Non-pigmented ciliary epithelial cell (primary cell): ENCODE data around the gene GTF2I.
"Not testable (repeated sequence)": the region's sequence is repeated elsewhere in the genome, so short reads cannot be mapped to it uniquely, and the experiment has no call there.

Experiments
- DNase-seq: peaks from one replicate; pipeline ENCODE4 v3.0.0-alpha.2; 2010; ENCODE audit warnings: low read depth

The GTF2I gene

DNA sequence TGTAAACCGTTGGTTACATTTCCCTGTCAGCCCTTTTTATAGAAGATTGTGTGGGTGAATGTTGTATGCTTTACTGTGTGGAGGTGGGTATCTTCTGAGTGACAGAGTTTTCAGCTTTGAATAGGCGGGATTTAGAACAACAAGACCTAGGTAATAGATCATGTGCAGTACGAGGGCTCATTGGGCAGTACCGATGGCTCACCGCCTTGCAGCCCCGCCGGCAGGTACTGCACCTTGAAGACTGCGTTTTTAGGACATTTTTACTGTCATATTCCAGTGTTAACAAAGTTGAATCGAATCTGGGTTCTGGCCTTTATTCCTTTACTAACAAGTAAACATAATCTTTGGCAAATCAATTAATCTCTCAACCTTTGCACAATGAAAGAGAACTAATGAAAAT, 60.4 kb downstream of the GTF2I start:
- no peak for DNase-seq

- DNase-seq, result no peak
These were observed 60.8 kb downstream of the GTF2I start for GRCh38 chr7:74718336-74718735.

DNA sequence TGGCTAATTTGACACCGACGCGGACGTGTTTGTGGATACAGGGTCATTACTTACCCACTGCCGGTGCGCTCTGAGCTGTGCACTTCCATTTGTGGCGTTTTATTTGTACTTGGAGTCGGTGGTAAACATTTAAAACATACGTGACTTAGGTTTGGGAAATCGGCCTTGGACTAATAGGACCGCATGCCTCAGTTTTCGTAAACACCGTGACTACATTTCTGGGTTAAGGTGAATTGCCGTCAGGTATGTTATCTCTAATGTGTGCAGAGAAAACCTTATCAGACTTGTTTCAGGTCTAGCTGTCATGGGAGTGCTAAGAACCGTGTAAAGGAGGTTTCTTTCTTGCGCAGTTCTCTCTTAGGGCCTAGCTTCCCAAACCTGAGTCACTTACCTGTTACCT, 64.6 kb downstream of the GTF2I start:
- DNase-seq, result no peak

DNA sequence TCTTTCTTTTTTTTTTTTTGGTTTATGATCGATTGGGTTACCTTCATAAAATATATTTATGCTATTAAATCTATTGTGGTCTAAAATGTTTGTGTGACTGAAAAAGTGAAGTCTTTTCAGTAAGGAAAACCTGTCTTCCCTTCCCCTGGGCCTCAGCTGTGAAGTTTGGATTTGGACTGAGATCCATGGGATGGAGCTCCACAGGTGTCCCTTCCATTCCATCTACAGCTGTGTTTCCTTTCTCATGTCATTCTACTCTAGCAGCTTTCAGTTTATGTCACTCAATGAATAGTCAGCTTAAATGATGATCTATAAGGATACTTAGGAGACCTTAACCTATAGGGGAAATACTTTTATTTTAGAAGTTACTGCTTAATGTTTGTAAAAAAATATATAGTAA, 68.3 kb downstream of the GTF2I start:
- no peak for DNase-seq

- no peak for DNase-seq
These were observed 69.0 kb downstream of the GTF2I start for GRCh38 chr7:74726309-74727101.

DNA sequence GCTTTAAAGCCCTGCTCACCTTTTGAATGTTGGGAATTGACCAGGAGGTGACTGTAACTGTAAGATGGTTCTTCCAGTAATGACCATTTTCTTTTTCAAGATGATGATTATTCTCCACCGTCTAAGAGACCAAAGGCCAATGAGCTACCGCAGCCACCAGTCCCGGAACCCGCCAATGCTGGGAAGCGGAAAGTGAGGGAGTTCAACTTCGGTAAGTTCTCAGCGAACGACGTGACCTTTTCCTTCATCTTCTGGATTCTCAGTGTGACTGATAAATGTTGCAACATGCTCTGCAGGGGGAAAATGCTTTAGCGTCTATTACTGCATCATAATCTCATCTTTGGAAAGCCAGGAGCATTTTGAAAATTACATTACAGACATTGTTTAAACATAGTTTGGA, 71.2 kb downstream of the GTF2I start:
- DNase-seq, result not testable (repeated sequence)

DNA sequence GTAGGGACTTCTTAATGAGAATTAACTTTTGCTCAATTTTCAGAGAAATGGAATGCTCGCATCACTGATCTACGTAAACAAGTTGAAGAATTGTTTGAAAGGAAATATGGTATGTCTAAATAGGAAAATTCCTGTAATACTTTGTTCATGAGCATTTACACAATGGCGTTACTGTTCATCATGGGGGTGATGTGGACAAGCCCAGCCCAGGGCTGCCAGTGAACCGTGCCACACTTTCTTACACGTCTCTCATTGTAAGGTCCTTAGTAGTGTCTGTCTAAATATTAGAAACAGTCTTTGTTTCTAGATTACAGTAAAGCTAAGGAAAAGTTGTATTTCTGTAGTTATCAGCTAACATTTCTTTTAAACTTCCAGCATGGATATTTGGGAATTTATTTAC, 72.7 kb downstream of the GTF2I start:
- DNase-seq, result not testable (repeated sequence)

GRCh38 chr7:74739974-74740703, 82.6 kb downstream of the GTF2I start:
- DNase-seq, result not testable (repeated sequence)

DNA sequence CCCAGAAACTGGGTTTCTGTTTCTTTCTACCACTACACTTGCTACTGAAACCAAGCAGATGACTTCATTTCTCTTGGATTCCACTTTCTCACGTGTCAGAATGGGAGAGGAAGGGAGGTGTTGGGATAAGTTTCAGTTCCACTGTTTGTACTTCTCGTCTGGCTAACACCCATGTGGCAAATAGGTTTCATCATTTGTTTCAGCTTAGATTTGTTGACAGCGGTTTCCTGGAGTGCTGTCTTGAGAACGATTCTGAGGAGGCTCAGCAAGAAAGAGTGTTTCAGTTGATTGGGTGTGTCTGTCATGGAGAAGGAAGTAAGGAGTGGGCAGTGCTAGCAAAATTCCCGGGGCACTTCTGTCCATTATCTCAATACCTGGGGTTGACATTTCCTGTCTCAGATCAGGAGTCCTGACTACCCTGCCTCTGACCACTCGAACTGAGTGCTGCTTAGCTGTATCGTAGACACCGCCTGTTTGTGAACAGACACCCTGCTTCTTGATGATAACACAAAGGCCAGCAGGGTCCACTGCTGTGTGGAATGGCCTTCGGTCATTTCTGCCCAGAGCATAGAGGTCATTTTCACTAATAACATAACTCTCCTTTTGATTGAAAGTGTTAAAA, 86.5 kb downstream of the GTF2I start:
- DNase-seq, result not testable (repeated sequence)

DNA sequence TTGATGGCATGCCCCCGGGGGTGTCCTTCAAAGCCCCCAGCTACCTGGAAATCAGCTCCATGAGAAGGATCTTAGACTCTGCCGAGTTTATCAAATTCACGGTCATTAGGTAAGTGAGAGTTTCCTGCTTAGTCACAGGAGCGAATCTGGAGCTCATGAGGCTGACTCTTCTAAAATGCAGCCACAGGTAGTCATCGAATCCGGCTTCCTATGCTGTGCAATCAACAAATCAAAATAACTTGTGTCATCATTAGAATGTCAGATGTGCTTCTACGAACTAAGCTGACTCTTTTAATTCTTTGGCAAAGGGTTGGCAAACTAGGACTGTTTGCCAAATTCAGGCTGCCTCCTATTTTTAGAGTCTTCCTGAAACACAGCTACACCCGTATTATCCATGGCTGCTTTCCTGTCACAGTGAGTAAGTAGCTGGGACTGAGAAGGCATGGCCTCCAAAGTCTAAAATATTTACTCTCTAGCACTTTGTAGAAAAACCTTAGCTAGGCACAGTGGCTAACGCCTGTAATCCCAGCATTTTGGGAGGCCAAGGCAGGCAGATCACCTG, 96.5 kb downstream of the GTF2I start:
- DNase-seq, result not testable (repeated sequence)

DNA sequence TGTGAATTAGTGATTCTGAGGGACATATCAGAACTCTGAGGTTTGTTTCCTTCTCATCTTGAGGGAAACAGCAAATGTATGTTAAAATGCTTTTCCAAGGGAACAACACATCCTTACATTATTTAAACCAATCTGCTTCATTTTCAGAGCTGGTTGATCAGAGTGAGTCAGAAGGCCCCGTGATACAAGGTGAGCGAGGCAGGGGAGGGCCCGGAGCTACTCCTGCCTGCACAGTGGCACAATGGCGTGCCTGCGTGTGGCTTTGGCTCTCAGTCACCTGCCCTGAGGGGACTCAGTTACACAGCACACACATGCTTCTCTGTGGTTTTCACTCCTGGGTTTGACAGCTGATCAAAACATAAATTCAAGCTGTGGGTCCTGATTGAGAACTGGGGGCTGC, 99.2 kb downstream of the GTF2I start:
- DNase-seq, result not testable (repeated sequence)

DNA sequence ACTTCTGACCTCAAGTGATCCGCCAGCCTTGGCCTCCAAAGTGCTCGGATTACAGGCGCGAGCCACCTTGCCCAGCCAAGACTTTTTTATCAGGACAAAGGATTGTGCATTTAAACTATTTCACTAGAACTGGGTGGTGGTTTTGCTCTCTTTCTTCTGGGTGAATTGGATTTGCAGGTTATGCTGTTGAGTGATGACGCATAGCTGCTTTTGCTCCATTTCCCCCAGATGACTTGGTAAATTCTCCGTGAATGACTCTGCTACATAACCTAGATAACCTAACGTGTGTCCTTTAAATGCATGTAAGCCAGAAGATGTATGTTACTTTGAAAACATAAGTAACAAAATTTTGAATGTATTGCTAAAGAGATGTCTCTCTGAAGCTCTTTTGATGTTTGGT, 100.8 kb downstream of the GTF2I start:
- DNase-seq, result not testable (repeated sequence)

GRCh38 chr7:74758982-74759381, 101.5 kb downstream of the GTF2I start:
- DNase-seq, result not testable (repeated sequence)

DNA sequence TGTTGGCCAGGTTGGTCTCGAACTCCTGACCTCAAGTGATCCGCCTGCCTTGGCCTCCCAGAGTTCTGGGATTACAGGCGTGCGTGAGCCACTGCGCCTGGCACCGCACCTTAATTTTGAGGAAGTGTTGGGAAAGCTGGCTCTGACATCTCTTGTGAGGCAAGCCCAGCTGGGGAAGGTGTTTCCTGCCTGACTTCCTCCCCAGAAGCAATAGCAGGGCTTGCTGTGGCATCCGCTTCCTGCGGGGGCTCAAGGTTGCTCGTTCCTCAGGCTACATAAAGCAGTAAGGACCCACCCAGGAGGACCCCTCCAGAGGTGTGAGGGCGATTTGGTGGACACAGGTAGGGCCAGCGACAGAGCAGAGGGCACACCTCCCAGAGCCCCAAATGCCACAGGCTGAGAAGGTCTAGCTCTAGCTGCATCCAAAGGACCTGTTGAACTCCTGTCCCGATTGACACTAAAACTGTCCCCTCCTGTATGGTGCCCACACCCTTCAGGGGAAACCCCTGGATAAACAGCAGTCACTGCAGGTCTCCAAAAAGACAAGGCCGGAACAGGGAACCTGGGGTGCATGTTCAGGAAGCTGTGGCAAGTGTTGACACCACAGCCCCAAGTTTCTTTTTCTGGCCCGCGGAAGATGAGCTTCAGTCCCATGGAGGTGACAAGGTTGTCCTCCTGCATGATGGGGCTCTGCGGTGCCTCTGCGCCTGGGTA, 107.8 kb downstream of the GTF2I start:
- not testable (repeated sequence) for DNase-seq

GRCh38 chr7:74766509-74766908, 109.0 kb downstream of the GTF2I start:
- not testable (repeated sequence) for DNase-seq

- DNase-seq, result not testable (repeated sequence)
These were observed 109.5 kb downstream of the GTF2I start for GRCh38 chr7:74766991-74767390.

DNA sequence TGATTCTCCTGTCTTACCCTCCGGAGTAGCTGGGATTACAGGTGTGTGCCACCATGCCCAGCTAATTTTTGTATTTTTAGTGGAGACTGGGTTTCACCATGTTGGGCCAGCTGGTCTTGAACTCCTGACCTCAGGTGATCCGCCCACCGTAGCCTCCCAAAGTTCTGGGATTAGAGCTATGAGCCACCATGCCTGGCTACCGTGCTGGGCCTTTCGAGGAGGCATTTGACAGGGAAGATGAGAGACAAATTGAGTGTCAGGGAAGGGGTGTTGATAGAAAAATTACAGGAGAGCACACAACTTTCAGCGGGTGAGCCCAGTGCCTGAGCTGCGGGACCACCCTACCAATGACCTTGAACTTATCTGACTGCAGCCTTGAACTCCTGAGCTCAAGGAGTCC, 112.5 kb downstream of the GTF2I start:
- not testable (repeated sequence) for DNase-seq

DNA sequence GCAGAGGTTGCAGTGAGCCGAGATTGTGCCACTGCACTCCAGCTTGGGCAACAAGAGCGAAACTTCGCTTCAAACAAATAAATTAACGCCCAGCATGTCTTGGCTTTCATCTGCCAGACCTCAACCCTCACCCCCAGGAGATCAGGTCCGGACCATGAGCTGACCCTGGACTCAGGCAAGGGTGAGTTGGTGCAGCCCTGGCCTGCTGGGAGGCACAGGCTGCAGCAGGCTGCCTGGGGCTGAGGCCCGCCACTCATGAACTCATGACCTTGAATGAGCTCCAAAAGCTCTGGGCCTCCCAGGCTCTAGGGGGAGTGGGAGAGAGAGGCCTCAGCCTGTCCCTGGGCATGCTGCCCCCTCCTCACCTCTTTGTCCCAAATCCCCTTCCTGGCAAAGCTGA, 114.6 kb downstream of the GTF2I start:
- not testable (repeated sequence) for DNase-seq

DNA sequence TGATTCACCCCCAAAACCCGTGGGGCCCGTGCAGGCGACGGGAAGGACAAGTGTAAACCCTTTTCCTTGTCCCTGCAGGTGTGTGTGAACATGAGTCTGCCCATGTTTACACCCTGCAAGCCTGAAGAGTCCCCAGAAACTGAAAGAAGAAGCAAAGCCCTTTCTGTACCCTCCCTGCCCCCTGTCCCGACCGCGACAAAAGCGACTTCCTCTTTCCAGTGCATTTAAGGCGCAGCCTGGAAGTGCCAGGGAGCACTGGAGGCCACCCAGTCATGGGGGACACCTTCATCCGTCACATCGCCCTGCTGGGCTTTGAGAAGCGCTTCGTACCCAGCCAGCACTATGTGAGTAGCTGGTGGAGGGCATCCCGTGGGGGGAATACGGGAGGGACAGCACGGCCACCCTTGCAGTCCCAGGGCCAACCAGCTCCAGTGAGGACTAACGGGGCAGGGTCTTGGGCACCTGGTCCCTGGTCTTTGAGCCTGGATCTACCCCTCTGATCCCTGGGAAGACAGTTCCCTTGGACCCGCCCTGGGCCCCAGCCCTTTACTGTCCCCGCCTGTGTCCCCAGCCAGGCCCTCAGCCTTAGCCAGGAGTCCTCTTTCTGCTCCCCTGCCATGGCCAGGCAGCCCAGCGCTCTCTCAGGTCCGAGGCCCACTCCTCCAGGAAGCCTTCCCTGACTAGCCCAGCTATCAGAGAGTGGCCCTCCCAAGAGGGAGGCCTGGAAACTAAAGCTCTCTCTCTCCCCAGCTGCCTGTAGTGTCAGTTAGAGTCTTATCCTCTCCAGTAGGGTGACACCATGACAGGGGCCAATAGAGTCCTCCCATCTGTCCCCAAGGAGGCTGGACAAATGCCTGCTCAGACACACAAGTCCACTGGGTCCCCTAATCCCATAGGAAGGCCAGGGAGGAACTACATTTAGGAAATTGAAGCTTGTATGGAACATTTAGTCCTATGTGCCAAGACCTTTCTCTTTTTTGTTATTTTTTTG, 116.5 kb downstream of the GTF2I start, which contains the start of gene NCF1:
TSS of gene NCF1 (plus strand) at position 252 of the 991 bp plus-strand sequence. CDS start at position 273, 21 bp downstream.
- DNase-seq, result not testable (repeated sequence)

- DNase-seq, result not testable (repeated sequence)
These were observed 117.6 kb downstream of the GTF2I start for GRCh38 chr7:74775111-74775510.
